Effector CD4-positive, alpha-beta T cell (primary cell): ENCODE results near the gene GLTPD2. TPM values are rescaled to one million over a fixed set of nuclear protein-coding genes. Genes with fewer than 3 reads are reported as not detected.

Experiments
- DNase-seq: peaks from one replicate; pipeline ENCODE4 v3.0.0-alpha.2; 2020
- total RNA-seq: gene quantifications from one replicate; lab custom pipeline; 2026; lab: John Stamatoyannopoulos, UW

GLTPD2 gene
- total RNA-seq = not detected

DNA sequence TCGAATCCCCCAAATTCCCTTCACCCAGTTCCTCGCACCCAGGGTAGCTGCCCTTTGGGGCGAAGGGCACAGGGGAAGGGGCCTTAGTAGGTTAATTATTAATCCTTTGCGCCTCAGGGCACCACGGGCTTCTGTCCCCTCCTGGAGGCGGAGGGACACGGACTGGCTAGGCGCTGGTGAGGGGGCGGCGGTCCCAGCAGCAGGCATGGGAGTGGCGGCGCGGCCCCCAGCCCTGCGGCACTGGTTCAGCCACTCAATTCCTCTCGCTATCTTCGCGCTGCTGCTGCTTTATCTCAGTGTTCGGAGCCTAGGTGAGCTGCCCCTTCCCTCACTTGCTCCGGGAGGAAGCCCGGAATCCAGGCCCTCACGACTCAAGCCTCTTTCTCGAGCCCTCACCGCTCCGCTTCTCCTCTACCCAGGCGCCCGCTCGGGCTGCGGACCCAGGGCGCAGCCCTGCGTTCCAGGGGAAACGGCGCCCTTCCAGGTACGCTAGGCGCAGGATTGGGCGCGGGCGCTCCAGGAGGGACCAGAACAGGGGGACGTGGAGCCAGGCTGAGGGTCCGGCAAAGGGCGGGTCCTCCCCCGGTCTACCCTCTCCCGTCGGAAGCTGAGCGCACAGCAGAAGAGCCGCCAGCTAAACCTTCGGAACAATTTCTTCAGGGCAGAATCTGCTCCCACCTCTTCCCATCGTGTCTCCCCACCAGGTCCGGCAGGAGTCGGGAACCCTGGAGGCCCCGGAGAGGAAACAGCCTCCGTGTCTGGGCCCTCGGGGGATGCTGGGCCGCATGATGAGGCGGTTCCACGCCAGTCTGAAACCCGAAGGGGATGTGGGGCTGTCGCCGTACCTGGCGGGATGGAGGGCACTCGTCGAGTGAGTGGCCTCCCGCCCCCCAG lies at the start of gene GLTPD2:
Gene GLTPD2, plus strand, starts transcription at position 158 of the 894 bp plus-strand sequence. Its CDS starts 48 bp downstream, at position 206.
- no peak for DNase-seq

DNA sequence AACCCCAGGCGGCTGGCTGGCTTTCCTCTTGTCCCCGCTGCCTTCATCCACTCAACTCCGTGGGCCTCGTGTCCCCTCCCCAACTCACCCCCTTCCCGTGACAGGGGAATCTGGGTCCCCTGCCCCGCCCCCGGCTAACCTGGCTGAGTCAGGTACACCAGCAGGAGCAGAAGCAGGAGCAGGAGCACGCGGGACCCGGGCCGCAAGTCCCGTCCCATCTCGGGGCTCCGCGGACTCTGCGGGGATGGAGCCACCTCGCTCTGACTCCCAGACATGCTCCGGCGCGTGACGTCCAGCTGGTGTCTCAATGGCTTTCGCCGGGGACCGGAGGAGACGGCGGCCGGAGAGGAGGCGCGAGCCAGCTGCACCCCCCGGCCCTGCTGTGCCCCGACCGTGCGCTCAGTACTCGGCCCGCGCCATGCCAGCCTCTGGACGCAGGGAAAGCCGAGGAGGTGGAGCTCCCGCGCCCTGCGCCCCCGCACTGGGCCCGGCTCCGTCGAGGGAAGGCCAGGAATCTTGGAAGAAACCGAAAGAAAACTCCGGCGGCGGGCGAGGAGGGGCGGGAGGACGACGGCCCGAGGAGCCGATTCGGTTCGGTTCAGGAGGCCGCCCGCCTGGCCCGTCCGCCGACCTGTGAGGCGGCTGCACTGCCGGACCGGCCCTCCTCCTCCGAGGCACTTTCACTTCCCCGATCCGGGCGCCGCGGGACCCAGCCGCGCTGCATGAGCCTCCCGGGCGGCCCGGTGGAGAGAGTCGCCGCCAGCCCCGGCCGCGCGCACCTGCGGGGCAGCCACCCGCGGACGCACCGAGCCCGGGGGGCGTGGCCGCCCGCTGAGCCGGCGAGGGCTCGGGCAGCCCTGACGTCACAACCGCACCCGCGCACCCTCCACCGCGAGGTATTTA lies 49.4 kb upstream of the GLTPD2 start, which contains the start of the genes CXCL16 and ZMYND15:
Gene CXCL16, minus strand, starts transcription at position 807 of the 903 bp plus-strand sequence. Its CDS starts 589 bp downstream, at position 218.
Gene ZMYND15, plus strand, starts transcription at position 712 of the 903 bp plus-strand sequence. CDS start 716 bp downstream, outside the sequence.
- DNase-seq = peak; percentile 59

DNA sequence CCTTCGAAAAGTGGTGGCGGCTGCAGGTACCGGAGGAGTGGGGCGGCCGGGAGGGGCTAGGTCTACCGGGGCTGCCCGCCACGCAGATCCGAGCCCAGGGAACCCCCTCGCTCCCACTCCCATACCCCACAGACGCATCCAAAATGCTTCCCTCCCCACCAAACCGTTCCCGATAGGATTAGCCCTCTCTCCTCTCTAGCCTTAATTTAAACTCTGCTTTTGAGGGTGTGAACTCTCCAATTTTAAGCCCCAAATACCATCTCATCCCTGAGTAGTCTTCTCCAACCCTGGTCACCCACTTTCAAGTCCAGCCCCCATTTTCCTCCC lies 48.8 kb upstream of the GLTPD2 start:
- DNase-seq = no peak

DNA sequence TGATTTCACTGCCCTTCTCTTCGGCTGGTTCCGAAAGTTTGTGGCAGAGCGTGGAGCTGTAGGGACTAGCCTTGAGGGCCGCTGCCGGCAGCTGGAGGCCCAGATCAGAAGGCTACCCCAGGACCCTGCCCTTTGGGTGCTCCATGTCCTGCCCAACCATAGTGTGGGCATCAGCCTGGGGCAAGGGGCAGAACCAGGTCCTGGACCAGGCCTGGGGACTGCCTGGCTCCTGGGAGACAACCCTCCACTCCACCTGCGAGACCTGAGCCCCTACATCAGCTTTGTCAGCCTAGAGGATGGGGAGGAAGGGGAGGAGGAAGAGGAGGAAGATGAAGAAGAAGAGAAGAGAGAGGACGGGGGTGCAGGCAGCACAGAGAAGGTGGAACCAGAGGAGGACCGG lies 48.2 kb upstream of the GLTPD2 start:
- no peak for DNase-seq

DNA sequence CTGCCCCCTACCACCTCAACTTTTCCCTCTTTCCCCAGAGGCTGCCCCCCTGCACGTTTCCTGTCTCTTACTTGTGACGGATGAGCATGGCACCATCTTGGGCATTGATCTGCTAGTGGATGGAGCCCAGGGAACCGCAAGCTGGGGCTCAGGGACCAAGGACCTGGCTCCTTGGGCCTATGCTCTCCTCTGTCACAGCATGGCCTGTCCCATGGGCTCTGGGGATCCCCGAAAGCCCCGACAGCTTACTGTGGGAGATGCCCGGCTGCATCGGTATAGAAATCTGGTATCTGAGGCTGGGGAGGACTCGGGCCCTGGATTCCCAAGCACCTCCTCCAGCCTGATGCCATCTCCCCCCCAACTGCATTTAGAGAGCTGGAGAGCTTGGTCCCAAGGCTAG lies 47.2 kb upstream of the GLTPD2 start:
- no peak for DNase-seq

DNA sequence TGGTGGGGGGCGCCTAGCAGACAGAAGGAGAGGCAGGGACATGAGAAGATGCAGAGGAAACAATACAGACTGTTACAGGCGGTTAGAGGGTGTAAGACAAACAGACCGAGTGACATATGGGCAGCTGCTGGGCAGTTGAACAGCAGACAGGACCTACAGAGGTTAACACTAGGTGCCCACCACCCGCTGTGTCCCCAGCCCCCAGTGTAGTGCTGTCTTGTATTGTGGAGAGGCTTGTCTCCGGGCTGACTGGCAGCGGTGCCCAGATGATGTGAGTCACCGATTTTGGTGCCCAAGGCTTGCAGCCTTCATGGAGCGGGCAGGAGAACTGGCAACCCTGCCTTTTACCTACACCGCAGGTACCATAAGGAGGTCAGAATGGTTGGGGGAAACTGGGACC lies 46.6 kb upstream of the GLTPD2 start:
- DNase-seq = no peak

DNA sequence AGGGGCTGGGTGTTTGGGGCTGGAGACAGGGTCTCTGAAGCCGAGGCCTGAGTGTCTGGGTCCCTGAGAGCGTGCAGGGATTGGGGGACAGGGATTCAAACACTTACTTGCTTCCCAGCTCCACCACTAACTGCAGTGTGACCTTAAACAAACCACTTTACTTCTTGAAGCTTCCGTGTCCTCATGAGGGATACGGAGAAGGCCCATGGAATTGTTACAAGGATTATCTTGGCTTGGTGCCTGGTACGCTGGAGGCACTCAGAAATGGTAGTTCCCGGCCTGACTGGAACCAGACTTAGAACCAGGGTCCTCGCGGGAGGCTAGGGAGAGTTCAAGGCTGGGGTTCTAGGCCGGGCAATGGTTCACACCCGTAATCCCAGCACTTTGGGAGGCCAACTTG lies 46.1 kb upstream of the GLTPD2 start:
- no peak for DNase-seq

DNA sequence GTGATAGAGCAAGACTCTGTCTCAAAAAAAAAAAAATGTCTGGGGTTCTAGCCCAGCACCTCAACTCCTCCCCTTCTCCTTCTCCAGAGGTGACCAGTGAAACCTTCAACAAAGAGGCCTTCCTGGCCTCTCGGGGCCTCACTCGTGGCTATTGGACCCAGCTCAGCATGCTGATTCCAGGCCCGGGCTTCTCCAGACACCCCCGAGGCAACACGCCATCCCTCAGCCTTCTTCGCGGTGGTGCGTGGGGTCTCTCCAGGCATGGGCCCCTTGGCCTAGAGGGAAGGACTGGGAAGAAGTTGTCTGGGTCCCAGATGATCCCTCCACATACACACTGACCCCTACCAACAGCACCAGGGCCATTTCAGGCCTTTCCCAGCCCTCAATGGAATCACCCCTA lies 45.5 kb upstream of the GLTPD2 start:
- no peak for DNase-seq

DNA sequence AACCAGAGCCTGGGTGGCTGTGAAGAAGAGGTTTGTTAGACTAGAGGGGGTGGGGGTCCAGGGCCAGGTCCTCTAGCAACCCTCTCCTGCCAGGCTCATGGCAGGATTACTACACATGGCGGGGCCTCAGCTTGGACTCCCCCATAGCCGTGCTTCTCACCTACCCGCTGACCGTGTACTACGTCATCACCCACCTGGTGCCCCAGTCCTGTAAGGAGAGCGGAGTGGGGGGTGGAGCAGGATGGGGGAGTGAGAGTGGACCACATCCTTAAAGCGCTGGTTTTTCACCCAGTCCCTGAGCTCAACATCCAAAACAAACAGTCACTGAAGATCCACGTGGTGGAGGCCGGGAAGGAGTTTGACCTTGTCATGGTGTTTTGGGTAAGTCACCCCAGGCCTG lies 44.9 kb upstream of the GLTPD2 start:
- no peak for DNase-seq

DNA sequence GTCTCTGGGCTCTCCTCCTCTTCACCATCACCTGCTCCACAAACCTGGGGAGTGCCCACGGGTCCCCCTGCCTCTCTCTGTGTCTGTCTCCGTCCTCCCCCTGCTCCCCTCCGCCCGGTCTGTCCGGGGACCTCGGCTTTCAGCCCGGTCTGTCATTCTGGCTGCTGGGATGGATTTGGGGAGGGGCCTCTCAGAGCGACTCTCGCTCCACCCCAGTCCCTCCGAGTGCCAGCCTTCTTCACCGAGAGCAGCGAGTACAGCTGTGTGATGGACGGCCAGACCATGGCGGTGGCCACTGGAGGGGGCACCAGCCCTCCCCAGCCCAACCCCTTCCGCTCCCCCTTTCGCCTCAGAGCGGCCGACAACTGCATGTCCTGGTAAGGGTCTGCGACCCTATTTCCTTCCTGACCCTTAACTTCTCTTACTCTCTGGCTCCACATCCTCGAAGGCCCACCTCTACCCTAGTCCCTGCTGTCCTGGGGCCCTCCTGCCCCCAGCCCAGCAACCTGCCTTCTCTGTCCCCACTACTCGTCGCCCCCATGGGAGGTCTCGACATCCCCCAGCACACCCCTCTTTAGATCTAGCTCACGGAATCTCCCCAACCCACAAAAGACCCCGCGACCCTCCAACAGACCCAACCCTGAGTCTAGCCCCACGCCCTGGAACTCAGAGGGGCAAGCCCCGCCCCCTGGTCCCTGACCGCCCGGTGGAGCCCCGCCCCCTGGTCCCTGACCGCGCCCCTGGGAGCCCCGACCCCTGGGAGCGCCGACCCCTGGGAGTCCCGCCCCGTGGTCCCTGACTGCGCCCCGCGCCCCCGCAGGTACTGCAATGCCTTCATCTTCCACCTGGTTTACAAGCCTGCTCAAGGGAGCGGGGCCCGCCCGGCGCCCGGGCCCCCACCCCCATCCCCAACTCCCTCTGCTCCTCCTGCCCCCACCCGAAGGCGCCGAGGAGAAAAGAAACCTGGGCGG lies 43.5 kb upstream of the GLTPD2 start:
- DNase-seq = no peak

DNA sequence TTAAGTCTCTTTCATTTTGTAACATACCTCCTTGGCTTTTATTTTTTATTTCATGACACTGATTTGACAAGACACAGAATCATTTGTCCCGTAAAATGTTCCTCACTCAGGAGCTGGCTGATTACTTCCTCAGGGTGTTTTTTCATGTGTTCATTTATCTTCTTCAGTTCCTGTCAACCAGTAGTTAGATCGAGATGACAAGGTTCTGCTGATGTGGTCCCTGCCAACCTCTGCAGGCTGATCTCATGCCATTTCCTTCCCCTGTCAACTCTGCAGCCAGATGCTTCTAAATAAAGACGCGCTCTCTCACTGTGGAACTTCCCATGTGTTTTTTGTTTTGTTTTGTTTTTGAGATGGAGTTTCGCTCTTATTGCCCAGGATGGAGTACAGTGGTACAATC lies 40.9 kb upstream of the GLTPD2 start:
- no peak for DNase-seq

DNA sequence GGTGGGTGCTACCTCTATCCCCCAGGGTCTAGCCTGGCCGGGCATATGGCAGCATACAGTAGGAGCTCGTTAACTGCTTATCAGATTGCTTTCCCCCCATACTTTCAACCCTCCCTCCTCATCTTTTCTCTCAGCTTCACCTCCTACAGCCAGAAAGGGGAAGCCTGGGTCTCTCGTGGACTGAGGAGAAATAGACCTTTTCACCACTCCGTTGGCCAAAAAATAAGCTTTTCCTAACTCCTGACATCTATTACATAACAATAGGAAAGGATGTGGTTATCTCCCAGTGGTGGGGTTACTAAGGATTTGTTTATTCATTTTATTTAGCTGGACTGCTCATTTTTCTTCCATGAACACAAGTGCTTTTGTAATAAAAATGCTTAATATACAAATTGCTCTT lies 40.1 kb upstream of the GLTPD2 start:
- no peak for DNase-seq

DNA sequence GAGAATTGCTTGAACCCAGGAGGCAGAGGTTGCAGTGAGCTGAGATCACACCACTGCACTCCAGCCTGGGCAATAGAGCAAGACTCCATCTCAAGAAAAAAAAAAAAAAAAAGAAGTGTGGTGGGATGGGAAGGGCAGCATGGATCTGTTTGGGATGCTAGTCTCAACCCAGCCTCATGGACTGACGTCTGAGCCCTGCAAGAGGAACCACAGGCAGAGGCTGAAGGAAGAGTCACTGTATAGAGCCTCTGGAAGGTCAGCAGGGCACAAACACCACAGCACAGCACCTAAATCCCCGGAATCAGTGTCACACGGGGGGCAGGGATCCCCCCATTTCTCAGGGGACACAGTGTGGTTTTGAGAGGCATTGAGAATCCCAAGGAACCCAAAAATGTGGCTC lies 38.2 kb upstream of the GLTPD2 start:
- DNase-seq = no peak

DNA sequence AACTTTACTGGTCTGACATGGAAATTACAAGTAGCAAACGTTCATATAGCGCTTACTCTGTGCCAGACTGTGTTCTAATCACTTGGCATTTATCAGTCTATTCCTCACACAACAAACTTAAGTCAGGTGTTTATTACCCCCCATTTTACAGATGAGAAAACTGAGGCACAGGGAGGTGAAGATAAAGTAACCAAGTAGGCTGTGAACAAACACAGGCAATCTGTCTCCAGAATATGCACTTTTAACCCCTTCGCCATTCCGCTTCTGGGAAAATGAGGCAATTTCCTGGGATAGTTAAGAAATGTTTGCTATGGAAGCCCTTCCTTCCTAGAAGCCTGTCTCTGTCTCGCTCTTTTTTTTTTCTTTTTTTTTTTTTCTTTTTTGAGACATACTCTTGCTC lies 36.8 kb upstream of the GLTPD2 start:
- DNase-seq = no peak

DNA sequence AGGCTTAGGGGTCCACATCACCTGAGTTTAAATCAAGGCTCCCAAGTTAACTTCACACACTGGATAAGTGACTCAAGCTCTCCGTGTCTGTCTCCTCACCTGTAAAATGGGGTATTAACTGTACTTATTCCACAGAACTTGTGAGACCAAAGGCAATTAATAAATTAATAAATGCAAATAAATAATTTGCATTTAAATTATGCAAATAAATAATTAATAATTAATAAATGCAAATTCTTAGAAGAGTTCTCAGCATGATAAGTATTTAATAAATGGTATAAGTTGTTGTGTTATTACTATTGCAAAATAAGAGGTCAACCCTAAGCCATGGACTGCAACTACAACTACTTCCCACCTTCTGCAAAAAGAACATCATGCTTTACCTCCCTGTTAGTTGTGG lies 35.4 kb upstream of the GLTPD2 start:
- DNase-seq = no peak

DNA sequence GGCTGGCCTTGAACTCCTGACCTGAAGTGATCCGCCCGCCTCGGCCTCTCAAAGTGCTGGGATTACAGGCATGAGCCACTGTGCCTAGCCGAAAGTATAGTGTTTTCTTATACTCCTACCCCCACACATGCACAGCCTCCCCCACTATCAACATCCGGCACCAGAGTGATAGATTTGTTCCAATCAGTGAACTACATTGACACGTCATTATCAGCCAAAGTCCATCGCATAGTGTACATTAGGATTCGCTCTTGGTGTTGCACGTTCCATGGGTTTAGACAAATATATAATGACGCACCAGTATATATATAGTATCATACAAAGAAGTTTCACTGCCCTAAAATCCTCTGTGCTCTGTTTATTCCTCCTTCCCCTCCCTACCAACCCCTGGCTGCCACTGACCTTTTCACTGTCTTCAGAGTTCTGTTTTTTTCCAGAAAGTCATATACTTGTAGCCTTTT lies 29.0 kb upstream of the GLTPD2 start:
- no peak for DNase-seq

DNA sequence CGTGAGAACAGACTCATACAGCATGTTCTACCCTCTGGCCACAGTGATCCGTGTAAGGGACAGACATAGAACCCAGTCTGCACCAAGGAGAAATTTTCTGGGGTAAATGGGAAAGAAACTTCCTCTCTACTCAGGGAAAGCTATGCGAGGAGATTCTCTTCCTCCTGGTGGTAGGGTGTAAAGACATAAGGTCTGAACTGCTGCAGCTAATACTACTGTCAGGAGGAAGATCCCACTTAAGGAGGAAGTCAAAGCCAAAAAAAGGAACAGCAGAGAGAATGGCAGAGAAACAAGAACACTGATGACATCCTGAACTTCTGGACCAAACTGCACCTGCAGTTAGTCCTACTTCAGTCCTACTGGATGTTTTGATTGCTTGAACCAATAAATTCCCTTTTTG lies 24.2 kb upstream of the GLTPD2 start:
- DNase-seq = no peak

DNA sequence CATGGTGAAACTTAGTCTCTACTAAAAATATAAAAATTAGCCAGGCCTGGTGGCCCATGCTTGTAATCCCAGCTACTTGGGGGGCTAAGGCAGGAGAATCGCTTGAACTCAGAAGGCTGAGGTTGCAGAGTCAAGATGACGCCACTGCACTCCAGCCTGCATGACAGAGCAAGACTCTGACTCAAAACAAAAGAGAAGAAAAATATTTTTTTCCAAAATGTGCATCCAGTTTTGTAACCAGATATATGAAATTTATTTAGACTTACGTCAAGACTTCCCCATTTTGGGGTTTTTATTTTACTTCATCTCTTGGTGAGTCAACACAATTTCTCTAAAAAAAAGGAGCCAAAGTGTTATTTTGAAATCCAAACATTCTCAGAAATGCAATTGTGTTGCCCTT lies 22.6 kb upstream of the GLTPD2 start:
- DNase-seq = no peak

DNA sequence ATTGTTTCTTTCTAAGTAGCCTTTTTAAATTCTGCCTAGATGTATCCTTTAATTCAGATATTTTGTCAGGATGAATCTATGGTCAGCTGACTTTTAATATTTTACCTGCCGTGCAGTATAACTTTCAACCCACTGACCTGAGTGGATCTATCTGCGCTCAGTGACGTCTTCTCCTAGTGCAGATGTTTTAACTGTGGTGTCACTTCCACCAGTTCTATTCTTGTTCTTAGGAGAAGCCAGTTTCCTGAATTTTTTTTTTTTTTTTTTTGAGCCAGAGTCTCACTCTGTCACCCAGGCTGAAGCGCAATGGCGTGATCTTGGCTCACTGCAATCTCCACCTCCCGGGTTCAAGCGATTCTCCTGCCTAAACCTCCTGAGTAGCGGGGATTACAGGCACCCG lies 22.0 kb upstream of the GLTPD2 start:
- no peak for DNase-seq

DNA sequence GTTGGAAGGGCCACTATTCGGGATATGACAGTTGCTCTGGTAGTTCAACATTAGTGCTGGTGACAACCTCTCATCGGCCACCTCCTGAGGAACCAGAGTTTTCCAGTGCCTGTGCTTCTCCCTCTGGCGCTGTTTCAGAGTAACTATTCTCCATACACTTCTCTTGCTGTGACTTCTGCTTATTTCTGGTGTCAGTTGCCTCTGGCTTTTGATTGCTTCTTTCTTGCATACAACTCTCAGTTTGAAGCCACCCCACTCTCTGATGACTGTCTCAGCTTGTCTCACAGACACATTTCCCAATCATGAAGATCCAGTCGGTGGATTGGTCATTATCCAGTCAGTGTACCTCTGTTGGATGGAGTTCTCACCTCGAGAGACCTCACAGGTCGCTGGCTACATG lies 20.5 kb upstream of the GLTPD2 start:
- DNase-seq = no peak

DNA sequence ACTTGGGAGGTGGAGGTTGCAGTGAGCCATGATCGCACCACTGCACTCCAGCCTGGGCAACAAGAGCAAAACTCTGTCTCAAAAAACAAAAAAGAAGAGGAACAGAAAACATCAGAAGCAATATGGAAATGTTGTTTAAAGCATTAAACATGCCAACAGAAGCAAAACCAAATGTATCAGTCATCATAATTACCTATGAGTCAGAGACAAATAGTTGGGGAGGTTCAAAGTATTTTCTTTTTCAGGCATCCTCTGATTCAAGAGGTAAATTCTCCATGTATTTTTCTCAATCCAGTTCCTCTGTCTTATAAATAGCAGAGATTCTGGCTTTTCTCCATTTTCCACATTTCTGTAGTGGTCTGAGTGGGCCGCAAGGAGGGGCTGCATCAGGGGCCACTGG lies 19.1 kb upstream of the GLTPD2 start:
- DNase-seq = no peak

DNA sequence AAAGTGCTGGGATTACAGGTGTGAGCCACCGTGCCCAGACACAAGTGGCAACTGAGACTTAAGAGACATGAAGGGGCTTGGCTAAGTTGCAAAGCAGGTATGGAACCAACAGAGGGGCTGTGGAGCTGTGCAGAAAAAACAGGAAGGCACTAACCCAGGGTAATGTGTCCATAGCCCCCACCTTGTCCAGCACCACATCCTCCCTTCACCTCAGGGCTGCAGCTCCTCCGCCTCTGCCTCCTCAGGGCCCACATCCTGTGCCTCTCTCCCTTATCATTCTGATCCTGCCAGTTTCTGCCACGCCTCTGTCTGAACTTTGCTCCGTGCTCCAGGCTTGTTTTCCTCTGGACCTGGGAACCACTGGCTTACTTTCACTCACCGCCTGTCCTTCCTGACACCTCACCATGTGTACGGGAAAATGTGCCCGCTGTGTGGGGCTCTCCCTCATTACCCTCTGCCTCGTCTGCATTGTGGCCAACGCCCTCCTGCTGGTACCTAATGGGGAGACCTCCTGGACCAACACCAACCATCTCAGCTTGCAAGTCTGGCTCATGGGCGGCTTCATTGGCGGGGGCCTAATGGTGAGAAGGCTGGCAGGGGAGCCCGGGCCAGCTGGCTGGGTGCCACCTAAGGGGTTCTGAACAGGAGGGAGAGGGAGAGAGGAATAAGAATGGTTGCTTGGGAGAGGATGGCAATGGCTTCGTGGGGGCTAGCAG lies 17.1 kb upstream of the GLTPD2 start, which contains the start of gene TM4SF5:
Gene TM4SF5, plus strand, starts transcription at position 368 of the 716 bp plus-strand sequence. Its CDS starts 37 bp downstream, at position 405.
- DNase-seq = no peak
